Neuronal stem cell (in vitro differentiated cells): ENCODE measurements around the gene GOLGA6L22.
"Not testable (repeated sequence)": the region's sequence is repeated elsewhere in the genome, so short reads cannot be mapped to it uniquely, and the experiment has no call there.

Source experiments
- DNase-seq: peaks from one replicate; pipeline ENCODE4 v3.0.0-alpha.2; 2013; ENCODE audit warnings: low spot score
- H2AFZ ChIP-seq: one replicate; pipeline ENCODE4 v1.6.1; 2013; ENCODE audit warnings: mild to moderate bottlenecking, low read length, inconsistent platforms
- H2AK5ac ChIP-seq: 2 replicates; pipeline ENCODE4 v1.6.1; 2013; ENCODE audit warnings: low read depth, mild to moderate bottlenecking, inconsistent platforms, low read length, moderate library complexity, mixed read lengths
- H2BK120ac ChIP-seq: 2 replicates; pipeline ENCODE4 v1.6.1; 2013; ENCODE audit warnings: low read depth, mild to moderate bottlenecking, inconsistent platforms, low read length, moderate library complexity, mixed read lengths
- H2BK12ac ChIP-seq: one replicate; pipeline ENCODE4 v1.6.1; 2013; ENCODE audit warnings: low read length, inconsistent platforms
- H2BK15ac ChIP-seq: 2 replicates; pipeline ENCODE4 v1.6.1; 2013; ENCODE audit warnings: mild to moderate bottlenecking, low read length, inconsistent platforms, mixed read lengths
- H2BK5ac ChIP-seq: one replicate; pipeline ENCODE4 v1.6.1; 2013; ENCODE audit warnings: inconsistent platforms, mild to moderate bottlenecking, low read length, moderate library complexity
- H3K14ac ChIP-seq: one replicate; pipeline ENCODE4 v1.6.1; 2013; ENCODE audit warnings: low read length, inconsistent platforms
- H3K18ac ChIP-seq: 2 replicates; pipeline ENCODE4 v1.6.1; 2013; ENCODE audit warnings: low read length, inconsistent platforms
- H3K23ac ChIP-seq: 2 replicates; pipeline ENCODE4 v1.6.1; 2013; ENCODE audit warnings: low read depth, mild to moderate bottlenecking, mixed read lengths, low read length, inconsistent platforms; ENCODE audit not compliant: poor library complexity
- H3K27ac ChIP-seq: replicated peaks from 3 replicates; pipeline ENCODE4 v1.5.1; 2013; ENCODE audit warnings: low read length, inconsistent platforms
- H3K27me3 ChIP-seq, 3 experiments: 2 replicates each; pipeline ENCODE4 v1.6.1; 2013; ENCODE audit warnings: low read length in 3 of 3, mild to moderate bottlenecking in 2 of 3, inconsistent platforms in 1 of 3, low read depth in 1 of 3, mixed read lengths in 1 of 3, moderate library complexity in 1 of 3; ENCODE audit not compliant: control insufficient read depth in 3 of 3, insufficient read depth in 3 of 3
- H3K36me3 ChIP-seq, 2 donors: replicated peaks in 1 of 2; 2 replicates each; pipeline ENCODE4 v1.6.1; 2013; ENCODE audit warnings: low read length in 2 of 2; ENCODE audit not compliant: control insufficient read depth in 2 of 2, insufficient read depth in 2 of 2
- H3K4ac ChIP-seq: 2 replicates; pipeline ENCODE4 v1.6.1; 2013; ENCODE audit warnings: inconsistent platforms, mild to moderate bottlenecking, low read length, moderate library complexity
- H3K4me1 ChIP-seq, 2 donors: 1 replicate in 1 of 2; 2 replicates in 1 of 2; pipeline ENCODE4 v1.6.1; 2013; ENCODE audit warnings: low read length in 2 of 2, low read depth in 1 of 2; ENCODE audit not compliant: control insufficient read depth in 2 of 2, insufficient read depth in 1 of 2
- H3K4me2 ChIP-seq: one replicate; pipeline ENCODE4 v1.6.1; 2013; ENCODE audit warnings: mild to moderate bottlenecking, low read length, inconsistent platforms; ENCODE audit not compliant: insufficient read depth, poor library complexity, severe bottlenecking
- H3K4me3 ChIP-seq, 2 donors: 2 replicates each; pipeline ENCODE4 v1.5.1; 2013; ENCODE audit warnings: low read length in 2 of 2, mild to moderate bottlenecking in 2 of 2, inconsistent platforms in 1 of 2, moderate library complexity in 1 of 2
- H3K79me1 ChIP-seq: one replicate; pipeline ENCODE4 v1.6.1; 2013; ENCODE audit warnings: low read depth, mild to moderate bottlenecking, inconsistent platforms, low read length, moderate library complexity
- H3K9ac ChIP-seq: one replicate; pipeline ENCODE4 v1.6.1; 2013; ENCODE audit warnings: mild to moderate bottlenecking, low read depth, low read length, inconsistent platforms; ENCODE audit not compliant: poor library complexity
- H3K9me3 ChIP-seq, 2 donors: replicated peaks in 1 of 2; 2 replicates each; pipeline versions ENCODE3 to v1.6.1; 2013; ENCODE audit warnings: low read length in 2 of 2, mild to moderate bottlenecking in 2 of 2, inconsistent platforms in 1 of 2, low read depth in 1 of 2, mixed read lengths in 1 of 2, moderate library complexity in 1 of 2; ENCODE audit not compliant: control insufficient read depth in 2 of 2, insufficient read depth in 1 of 2
- H4K8ac ChIP-seq: one replicate; pipeline ENCODE4 v1.6.1; 2013; ENCODE audit warnings: low read depth, mild to moderate bottlenecking, inconsistent platforms, low read length, moderate library complexity
- H4K91ac ChIP-seq: one replicate; pipeline ENCODE4 v1.6.1; 2013; ENCODE audit warnings: low read length, low read depth, mild to moderate bottlenecking, inconsistent platforms; ENCODE audit not compliant: poor library complexity
- WGBS, 2 donors: extraction: QIAGEN DNeasy Blood & Tissue Kit; methylation state at CpG; one replicate each; pipeline ENCODE4 v1.1.7; 2013; ENCODE audit warnings: missing lambda C conversion rate in 2 of 2, mixed read lengths in 1 of 2; ENCODE audit not compliant: insufficient read length in 2 of 2, insufficient replicate concordance in 1 of 2; ENCODE audit errors: extremely low coverage in 2 of 2; 5-methylcytosine and 5-hydroxymethylcytosine counted together

Gene GOLGA6L22

GRCh38 chr15:22418666-22419065, 40.0 kb upstream of the GOLGA6L22 start:
- no CpG with 5 or more reads among the region's 33 CpGs for WGBS, 2 donors
- H3K27ac ChIP-seq, DNase-seq: not testable (repeated sequence)

GRCh38 chr15:22420340-22420739, 38.4 kb upstream of the GOLGA6L22 start:
- not testable (repeated sequence) for H3K9ac ChIP-seq, H3K4me2 ChIP-seq, H4K91ac ChIP-seq, H3K36me3 ChIP-seq, H3K4me3 ChIP-seq, H4K8ac ChIP-seq, H3K27me3 ChIP-seq, H2BK15ac ChIP-seq, H2BK12ac ChIP-seq, DNase-seq, H3K14ac ChIP-seq, H3K4me1 ChIP-seq, H2AK5ac ChIP-seq, H3K18ac ChIP-seq, H3K4ac ChIP-seq, H2BK5ac ChIP-seq, H3K79me1 ChIP-seq, H2AFZ ChIP-seq, H3K9me3 ChIP-seq, H2BK120ac ChIP-seq, H3K27ac ChIP-seq, H3K23ac ChIP-seq
- no CpG with 5 or more reads among the region's 13 CpGs for WGBS, 2 donors

More at GRCh38 chr15:22418666-22419065, 40.0 kb upstream of the GOLGA6L22 start:
- not testable (repeated sequence) for H2BK120ac ChIP-seq, H3K36me3 ChIP-seq, H2AK5ac ChIP-seq, H4K8ac ChIP-seq, H3K27me3 ChIP-seq, H3K14ac ChIP-seq, H3K18ac ChIP-seq, H2BK5ac ChIP-seq, H3K9me3 ChIP-seq, H4K91ac ChIP-seq, H3K4ac ChIP-seq, H3K79me1 ChIP-seq, H3K4me3 ChIP-seq, H3K23ac ChIP-seq, H2BK15ac ChIP-seq, H3K4me2 ChIP-seq, H3K4me1 ChIP-seq, H2BK12ac ChIP-seq, H2AFZ ChIP-seq, H3K9ac ChIP-seq

GRCh38 chr15:22429426-22429825, 29.3 kb upstream of the GOLGA6L22 start:
- not testable (repeated sequence) for H3K27ac ChIP-seq, H2BK12ac ChIP-seq, H3K18ac ChIP-seq, H2BK120ac ChIP-seq, H3K4ac ChIP-seq, H2BK15ac ChIP-seq, H2AK5ac ChIP-seq, H4K8ac ChIP-seq, H3K9me3 ChIP-seq, H4K91ac ChIP-seq, H3K36me3 ChIP-seq, H3K4me2 ChIP-seq, H3K9ac ChIP-seq, H2BK5ac ChIP-seq, H3K4me1 ChIP-seq, H2AFZ ChIP-seq, H3K14ac ChIP-seq, H3K79me1 ChIP-seq, H3K27me3 ChIP-seq, H3K23ac ChIP-seq, DNase-seq, H3K4me3 ChIP-seq
- WGBS, 2 donors = no CpG with 5 or more reads among the region's 11 CpGs

- not testable (repeated sequence) for H3K36me3 ChIP-seq, H3K79me1 ChIP-seq, H4K91ac ChIP-seq, H2AK5ac ChIP-seq, H3K4me1 ChIP-seq, H2BK15ac ChIP-seq, H3K23ac ChIP-seq, H4K8ac ChIP-seq, H2BK120ac ChIP-seq, H3K14ac ChIP-seq, H3K9me3 ChIP-seq, H3K18ac ChIP-seq, H3K9ac ChIP-seq, H3K4me2 ChIP-seq, H3K4me3 ChIP-seq, H2AFZ ChIP-seq, H2BK12ac ChIP-seq, H3K27me3 ChIP-seq, H2BK5ac ChIP-seq, H3K4ac ChIP-seq, H3K27ac ChIP-seq, DNase-seq
- no CpG with 5 or more reads among the region's 8 CpGs for WGBS, 2 donors
Measured at GRCh38 chr15:22431687-22432086, 27.0 kb upstream of the GOLGA6L22 start.
